GM19099 (cell line): Measurements from ENCODE around the gene SMIM29.

Experiments
- POLR2A ChIP-seq: IDR thresholded peaks from 3 replicates; pipeline ENCODE4 v1.6.1; 2011; ENCODE audit warnings: low read depth; ENCODE audit not compliant: insufficient read length; ENCODE audit errors: extremely low read depth

The SMIM29 gene

GRCh38 chr6:34243131-34243771 lies 5.6 kb downstream of the SMIM29 start:
- no peak for TF ChIP-seq POLR2A

- no peak for TF ChIP-seq POLR2A
Measured at GRCh38 chr6:34242252-34243130, 6.3 kb downstream of the SMIM29 start.

- TF ChIP-seq POLR2A, result no peak
Measured at GRCh38 chr6:34241351-34242215, 7.2 kb downstream of the SMIM29 start.

DNA sequence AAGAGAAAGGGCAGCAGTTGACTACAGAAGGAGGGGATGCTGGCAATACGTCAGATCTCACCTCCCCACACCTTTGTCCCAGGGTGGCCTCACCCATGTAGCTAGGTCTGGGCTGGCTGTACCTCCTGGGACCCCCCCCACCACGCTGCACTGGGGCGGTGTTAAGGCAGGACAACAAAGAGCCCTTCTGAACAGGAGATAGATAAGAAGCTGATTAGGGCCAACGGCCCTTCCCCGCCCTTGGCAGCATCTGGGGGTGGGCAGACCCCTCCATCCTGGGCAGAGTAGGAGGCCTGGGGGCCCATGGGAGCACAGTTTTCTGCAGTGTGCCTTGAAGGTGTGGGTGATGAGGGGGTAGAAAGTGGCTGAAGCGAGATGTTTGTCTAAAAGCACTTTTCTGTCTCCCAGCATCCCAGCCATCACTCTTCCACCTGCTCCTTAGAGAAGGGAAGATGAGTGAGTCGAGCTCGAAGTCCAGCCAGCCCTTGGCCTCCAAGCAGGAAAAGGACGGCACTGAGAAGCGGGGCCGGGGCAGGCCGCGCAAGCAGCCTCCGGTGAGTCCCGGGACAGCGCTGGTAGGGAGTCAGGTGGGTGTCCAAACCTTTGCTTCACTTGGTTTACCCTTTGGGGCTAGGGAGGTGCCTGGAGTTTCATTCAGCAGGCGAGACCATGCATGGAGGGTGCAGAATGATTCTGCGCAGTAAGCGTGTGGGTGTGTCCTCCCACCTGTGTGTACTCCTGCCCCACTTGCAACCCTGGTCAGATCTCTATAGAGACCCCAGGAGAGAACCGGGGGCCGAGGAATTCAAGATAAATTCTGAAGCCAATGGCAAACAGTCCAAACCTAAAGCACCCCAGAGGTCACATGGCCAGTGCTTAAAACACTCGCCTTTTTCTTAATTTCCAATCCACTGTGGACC lies 8.2 kb downstream of the SMIM29 start:
- TF ChIP-seq POLR2A, result no peak

DNA sequence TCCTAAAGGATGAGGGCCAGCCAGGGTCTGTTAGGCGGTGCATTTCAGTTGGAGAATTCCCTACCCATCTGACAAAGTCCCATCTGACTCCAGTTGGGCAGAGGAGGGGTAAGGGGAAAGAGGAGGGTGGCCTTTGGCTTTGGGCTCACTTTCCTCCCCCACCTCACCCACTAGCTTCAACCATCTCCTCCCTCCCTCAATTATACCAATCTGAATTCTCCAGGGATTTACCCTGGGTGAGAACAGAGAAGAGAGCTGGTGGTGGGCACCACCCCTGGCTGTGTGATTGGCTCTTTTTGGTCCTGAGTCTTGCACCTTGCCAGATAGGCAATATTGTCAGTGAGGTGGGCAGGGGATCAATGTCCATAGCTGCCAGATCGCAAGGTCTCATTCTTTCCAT lies 8.9 kb downstream of the SMIM29 start:
- no peak for TF ChIP-seq POLR2A

DNA sequence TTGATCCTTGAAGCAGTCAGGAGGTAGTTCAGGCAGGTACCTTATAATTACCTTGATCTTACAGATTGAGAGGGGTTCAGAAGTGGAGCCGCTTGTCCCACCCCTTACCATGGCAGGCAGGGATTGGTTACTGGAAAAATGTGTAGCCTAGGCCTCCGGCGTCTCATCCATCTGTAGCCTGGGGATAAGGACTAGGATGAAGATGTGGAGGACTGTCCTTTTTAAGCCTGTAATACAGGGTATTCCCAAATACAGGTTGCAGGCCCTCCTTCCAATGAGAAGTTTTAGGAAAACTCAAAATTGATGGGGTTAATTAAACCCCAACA lies 9.3 kb downstream of the SMIM29 start:
- TF ChIP-seq POLR2A, result no peak

DNA sequence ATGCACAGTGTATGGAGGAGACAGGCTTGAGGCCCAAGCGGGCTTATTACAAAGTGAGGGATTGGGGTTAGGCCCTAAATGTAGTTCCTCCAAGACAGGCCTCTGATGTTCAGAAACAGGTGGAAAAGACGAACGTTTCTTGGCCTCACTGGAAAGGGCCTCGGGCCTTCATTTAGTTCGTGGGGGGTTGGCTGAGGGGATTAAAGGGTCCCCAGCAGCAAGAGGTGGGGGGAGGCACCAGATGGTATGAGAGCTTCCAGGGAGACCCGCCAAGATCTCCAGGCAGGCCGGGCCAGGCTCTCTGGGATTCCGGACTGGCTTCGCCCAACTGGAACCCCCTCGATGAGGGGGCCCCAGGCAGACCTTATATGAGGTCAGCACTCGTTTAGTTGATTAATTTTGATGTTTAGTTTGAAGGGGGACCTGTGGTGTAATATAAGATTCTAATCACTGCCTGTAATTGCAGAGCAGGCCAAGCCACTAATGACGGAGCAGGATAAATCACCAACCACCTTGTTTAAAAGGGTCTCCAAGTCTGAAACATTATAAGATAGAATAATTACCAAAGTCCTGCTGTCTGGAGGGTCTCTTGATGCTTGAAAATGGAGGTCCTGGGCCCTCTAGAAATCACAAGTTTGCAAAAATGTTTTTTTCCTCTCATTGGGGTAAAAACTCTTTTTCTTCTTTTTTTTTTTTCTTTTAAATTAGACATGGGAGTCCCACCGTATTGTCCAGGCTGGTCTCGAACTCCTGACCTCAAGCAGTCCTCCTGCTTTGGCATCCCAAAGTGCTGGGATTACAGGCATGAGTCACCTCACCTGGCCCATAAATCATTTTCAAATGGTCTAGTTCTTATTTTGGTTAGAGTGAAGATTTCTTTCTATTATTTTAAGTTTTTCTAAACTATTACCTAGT lies 10.0 kb downstream of the SMIM29 start:
- TF ChIP-seq POLR2A, result no peak

DNA sequence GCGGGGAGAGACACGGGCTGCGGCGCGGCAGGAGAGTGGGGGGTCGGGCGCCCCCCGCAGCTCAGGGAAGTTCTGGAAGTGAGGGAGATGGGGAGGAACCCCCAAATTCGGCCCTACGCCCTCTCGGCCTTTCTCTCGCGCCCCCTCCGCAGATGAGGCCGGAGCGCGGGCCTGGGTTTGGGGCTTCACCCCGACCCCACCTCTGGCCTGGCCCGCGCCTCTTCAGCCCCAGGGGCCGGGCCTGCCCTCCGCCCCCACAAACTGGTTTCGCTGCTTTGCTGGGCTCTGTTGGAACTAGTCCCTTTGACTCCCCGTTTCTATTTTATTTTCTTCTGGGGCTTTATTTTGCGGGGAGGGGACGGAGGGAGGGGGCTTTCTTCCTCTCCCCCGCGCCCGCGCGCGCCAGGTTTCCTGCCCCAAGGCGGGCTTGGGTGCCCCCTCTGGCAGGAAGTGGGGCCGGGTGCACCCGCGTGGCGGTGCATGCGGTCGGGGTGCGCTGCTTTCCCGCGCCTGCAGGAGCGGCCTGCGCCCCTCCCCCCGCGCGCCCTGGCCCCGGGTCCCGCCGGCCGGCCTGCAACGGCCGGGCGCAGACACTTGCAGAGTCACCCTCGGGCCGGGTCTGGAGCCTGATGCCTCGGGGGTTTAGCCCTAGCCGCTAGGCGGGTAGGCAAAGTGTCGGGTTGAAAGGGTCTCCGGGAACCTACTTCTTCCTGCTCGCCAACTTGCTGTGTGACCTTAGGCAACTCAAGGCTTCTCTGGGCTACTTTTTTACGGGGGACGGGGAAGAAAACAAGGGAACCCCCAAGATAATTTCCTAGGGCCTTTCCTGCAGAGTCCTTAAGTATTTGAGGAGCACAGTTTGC lies 10.9 kb downstream of the SMIM29 start:
- peak; percentile 27 for TF ChIP-seq POLR2A

GRCh38 chr6:34237316-34237721 lies 11.5 kb downstream of the SMIM29 start:
- no peak for TF ChIP-seq POLR2A

DNA sequence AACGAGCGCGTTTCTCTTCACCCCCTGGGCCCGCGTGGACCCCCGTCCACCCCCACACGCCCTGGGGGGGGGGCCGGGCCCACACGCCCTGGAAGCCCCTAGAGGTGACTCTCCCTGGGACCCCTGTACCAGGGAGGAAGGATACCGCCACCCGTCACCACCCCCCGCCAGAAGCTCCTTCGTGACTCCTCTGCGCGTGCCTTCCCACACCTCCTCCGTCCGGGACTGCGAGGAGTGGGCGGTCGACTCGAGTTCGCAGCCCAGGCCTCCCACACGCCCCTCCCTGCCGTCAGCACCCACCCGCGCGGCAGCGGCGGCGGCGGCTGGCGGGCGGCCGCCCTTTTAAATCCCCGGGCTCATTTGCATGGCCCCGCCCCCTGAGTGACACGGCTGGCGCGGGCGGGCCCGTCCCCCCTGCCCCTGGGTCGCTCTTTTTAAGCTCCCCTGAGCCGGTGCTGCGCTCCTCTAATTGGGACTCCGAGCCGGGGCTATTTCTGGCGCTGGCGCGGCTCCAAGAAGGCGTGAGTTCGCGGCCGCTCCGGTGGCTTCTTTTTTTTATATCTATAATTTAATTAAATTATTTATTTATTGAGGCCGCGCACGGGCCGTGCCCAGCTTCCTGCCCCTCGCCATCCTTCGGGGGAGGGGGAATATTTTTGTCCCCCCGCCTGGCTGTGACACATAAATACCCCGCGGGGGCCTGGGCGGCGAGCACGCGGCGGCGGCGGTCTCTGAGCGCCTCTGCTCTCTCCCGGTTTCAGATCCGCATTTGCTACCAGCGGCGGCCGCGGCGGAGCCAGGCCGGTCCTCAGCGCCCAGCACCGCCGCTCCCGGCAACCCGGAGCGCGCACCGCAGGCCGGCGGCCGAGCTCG lies 12.1 kb downstream of the SMIM29 start, which contains the start of gene HMGA1:
HMGA1 (plus strand) TSS at position 431 of the 873 bp plus-strand sequence. CDS start 3,908 bp downstream, outside the sequence.
- peak; percentile 99 for TF ChIP-seq POLR2A

- TF ChIP-seq POLR2A, result no peak
Measured at GRCh38 chr6:34236131-34236442, 12.7 kb downstream of the SMIM29 start.
